HG02840 (cell line): ENCODE results near the gene HES7.

ENCODE experiments used
- ATAC-seq: cut with Tn5 transposase; IDR thresholded peaks from one replicate; pipeline ENCODE4 v1.9.1; 2021; ENCODE audit warnings: mild to moderate bottlenecking, moderate library complexity, moderate number of reproducible peaks; ENCODE audit not compliant: unreplicated experiment, low FRiP score

HES7 gene

DNA sequence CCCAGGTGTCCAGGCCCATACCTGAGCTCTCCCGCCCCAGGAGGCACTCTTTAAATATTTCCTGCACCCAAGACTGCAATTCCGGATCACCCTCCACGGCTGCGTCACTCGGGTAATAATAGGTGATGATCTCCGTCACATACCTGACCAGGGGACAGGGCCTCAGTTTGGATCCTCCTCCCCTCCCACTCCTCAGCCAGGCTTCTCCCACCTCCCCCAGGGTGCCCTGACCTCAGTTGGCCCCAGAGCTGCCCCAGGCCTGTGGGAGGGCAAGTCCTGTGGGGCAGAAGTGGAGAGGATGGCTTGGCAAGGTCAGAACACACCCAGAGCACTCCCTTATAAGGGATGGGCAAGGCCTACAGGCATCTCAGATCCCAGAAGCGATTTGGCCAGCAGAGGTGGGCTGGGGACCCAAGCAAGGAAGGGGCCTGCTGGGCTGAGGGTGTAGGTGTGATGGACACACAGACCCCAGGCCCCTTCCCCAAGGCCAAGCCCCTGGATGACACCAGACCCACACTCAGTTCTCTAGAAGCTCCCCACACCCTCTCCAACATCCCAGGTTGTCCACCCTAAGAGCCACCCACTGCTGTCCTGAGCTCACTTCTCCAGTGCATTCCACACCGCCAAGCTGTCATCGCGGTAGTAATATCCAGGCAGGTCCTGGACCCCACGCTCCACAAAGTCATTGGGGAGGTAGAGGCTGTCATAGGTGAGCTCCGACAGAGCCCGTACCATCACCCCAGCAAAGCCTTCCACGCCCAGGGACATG, 48.1 kb downstream of the HES7 start:
- no peak for ATAC-seq

DNA sequence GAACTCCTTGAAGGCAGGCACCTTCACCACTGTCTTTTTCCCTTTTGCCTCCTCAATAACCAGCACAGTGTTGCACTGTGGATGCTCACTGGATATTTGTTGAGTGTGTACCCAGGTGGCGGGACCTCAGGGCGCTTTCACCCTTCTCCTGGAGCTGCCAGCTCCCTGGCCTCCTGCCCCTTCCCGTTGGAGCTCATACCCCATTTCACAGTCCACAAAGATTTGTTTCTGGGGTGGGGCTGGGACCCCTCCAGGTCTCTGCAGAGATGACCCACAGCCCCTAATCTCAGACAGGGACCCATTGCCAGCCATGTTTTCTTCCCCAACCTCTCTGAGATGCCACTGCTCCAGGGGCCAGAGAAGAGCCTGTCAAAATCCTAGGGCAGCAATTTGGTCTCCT, 48.8 kb downstream of the HES7 start:
- ATAC-seq = no peak

DNA sequence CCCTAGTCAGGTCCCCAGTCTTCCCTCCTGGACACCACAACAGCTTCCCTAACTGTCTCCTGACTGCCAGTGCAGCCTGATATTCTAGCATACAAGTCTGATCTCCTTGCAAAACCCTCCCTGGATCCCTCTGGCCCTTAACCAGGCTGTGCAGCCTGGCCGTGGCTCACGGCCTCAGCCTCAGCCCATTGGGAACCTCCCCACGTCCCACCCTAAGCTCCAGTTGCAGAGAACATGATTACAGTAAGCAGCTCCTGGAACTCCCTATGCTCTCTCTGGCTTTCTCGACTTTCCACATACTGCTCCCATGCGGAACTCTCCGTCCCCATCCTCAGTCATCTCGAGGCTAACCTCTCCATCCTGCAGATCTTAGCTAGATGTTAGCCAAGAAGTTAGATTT, 49.4 kb downstream of the HES7 start:
- ATAC-seq = no peak

DNA sequence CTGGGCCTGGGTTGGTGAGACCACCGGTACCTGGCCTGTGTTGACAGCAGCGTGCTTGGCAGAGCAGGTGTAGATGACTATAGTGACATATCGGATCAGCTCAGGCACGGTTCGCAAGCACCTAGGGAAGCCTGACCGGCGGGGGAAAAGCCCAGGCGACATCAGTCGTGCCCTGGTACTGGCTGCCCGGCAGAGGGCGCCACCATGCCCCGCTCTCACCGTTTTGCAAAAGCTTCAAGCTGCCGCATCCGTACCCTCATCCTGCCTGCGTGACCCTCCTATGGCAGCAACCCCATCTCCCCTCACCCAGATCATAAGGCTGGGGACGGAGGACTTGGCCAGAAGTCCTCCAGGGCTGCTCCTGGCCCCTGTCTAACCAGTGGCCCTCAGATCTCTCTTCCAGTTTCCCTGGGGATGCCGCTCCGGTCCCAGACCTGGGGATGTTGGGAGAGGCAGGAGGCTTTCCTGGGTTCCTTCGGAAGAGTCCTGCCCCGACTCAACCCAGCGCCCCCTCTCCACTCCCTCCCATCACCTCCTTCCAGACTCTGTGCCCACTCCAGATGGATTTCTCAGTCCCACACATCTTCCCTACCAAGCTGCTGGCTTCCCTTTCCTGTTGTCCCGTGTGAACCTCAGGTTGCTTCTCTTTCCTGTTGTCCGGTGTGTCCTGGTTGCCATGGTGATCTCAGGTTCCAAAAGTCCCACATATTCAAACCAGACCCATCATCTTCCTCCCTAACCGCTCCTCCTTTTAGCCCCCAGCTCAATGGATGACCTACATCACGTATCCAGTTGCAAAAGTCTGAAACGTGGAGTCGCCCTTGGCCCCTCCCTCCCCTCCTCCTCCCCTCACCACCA, 50.0 kb downstream of the HES7 start:
- ATAC-seq = no peak

DNA sequence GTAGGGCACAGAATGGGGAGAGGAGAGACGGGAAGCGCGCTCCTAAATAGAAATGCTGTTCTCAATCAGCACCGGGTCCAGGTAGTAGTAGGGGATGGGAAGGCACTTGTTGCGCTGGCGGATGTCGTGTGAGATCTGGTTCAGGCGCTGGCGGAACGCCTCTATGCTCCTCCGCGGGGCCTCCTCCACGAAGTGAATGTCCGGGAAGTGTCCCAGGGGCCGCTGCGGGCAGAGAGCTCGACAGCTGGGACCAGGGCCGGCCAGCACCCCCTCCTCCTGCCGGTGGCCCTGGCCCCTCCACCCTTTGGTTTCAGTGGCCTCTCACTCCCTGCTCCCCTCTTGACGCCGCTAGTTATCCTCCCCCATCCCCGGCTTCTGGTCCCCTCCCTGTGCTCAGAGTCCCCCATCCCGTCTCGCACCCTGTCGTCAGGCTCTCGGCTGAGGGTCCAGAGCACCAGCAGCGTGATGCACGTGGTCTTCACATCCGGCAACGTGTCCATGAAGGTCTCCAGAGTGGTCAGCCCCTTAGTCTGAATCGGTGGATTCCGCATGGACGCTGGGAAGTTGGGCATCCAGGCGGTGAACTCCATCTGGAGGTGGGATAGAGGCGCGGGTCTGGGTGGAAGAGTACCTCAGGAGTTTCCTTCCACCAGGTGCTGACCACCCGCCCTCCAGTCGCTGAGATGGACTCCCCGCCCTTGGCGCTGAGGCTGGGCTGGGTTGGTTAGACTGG, 51.0 kb downstream of the HES7 start:
- no peak for ATAC-seq

DNA sequence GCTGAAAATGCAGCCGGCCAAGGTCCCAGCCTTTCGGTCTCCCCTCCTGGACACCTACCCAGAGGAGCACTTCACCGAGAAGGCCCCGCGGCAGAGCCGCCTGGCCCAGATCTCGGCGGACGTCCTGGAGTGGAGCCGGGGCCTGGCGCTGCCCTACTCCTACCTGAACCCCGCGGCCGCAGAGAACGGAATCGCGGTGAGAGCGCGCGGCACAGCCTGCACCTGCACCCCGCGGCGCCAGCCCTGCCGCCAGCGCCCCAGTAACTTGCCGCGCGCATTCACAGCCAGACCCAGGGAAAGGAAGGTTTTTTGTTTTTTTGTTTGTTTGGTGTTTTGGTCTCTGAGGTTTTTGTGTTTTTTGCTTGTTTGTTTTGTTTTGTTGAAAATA, 51.6 kb downstream of the HES7 start:
- no peak for ATAC-seq

DNA sequence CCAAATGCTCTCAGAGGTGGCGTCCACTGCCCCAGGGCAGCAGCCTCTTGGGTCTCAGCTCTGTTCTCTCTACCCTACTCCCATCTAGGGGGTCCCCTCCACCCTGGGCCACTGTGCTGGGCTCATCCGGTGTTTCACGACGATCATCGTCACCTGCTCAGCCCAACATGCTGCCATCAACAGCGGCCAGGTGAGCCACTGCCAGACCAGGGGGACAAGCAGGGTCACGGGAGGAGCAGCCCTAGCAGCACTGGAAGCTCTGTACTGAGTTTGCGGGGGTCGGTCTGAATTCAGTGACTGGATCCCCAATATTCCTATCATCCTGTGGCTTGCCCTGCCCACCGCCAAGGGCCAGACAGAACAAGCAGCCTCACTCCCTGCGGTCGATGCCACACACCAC, 52.4 kb downstream of the HES7 start:
- ATAC-seq = no peak
